Colon (tissue), 2 donors: ENCODE data around the gene CUL4B.
"Not testable (repeated sequence)": the region's sequence is repeated elsewhere in the genome, so short reads cannot be mapped to it uniquely, and the experiment has no call there.

ENCODE experiments used
- FAIRE-seq: peaks from 2 replicates; lab custom pipeline; 2012; peaks lifted over from hg19 to GRCh38; lab: Jason Lieb, UNC
- donor health status: control.
- donor health status: control.

Gene CUL4B

GRCh38 chrX:120560842-120561633 lies at the start of gene CUL4B:
Gene CUL4B, minus strand, starts transcription at chrX:120560962. Its CDS starts 324 bp downstream, at chrX:120560638.
- no peak for FAIRE-seq

- FAIRE-seq = no peak
These were observed 43.6 kb upstream of the CUL4B start for GRCh38 chrX:120604361-120604782.

GRCh38 chrX:120603707-120604360 lies 43.1 kb upstream of the CUL4B start, which contains the start of gene MCTS1:
Gene MCTS1, plus strand, starts transcription at chrX:120604101. Its CDS starts 136 bp downstream, at chrX:120604237.
- peak; percentile 53 for FAIRE-seq

GRCh38 chrX:120585702-120586101 lies 24.9 kb upstream of the CUL4B start:
- FAIRE-seq = no peak

- no peak for FAIRE-seq
These were observed 14.8 kb upstream of the CUL4B start for GRCh38 chrX:120575379-120576114.

GRCh38 chrX:120573806-120574205 lies 13.0 kb upstream of the CUL4B start:
- not testable (repeated sequence) for FAIRE-seq

- FAIRE-seq = no peak
These were observed 9.3 kb upstream of the CUL4B start for GRCh38 chrX:120570011-120570600.

- FAIRE-seq = no peak
These were observed 7.8 kb upstream of the CUL4B start for GRCh38 chrX:120568609-120569008.

- peak; percentile 76 for FAIRE-seq
These were observed 7.3 kb upstream of the CUL4B start for GRCh38 chrX:120568035-120568434.

GRCh38 chrX:120566817-120567216 lies 6.1 kb upstream of the CUL4B start:
- FAIRE-seq = no peak

- no peak for FAIRE-seq
These were observed 4.2 kb upstream of the CUL4B start for GRCh38 chrX:120564925-120565324.

GRCh38 chrX:120562569-120562926 lies 1.8 kb upstream of the CUL4B start:
- no peak for FAIRE-seq

- no peak for FAIRE-seq
These were observed 1.1 kb upstream of the CUL4B start for GRCh38 chrX:120561634-120562568.

GRCh38 chrX:120560405-120560841 lies 339 bp downstream of the CUL4B start:
- no peak for FAIRE-seq

GRCh38 chrX:120559804-120560203 lies 958 bp downstream of the CUL4B start:
- no peak for FAIRE-seq

GRCh38 chrX:120556251-120556650 lies 4.5 kb downstream of the CUL4B start:
- no peak for FAIRE-seq

GRCh38 chrX:120549483-120550452 lies 11.0 kb downstream of the CUL4B start:
- FAIRE-seq = peak; percentile 14

GRCh38 chrX:120536061-120536460 lies 24.7 kb downstream of the CUL4B start:
- FAIRE-seq = no peak

GRCh38 chrX:120534413-120535205 lies 26.2 kb downstream of the CUL4B start:
- no peak for FAIRE-seq
